Activated CD4-positive, alpha-beta memory T cell treated with anti-CD3 and anti-CD28 coated beads, Interleukin-2, amount 10 ng/mL, durations not matched to agents 7 days and 5 days (primary cell): ENCODE measurements around the gene MVB12B. TPM values are rescaled to one million over a fixed set of nuclear protein-coding genes. Genes with fewer than 3 reads are reported as not detected.

Experiments used
- CTCF ChIA-PET: fragments of 350-600 bp; sonication (Branson Sonifier 250); formaldehyde crosslinking; loops from one replicate; lab custom pipeline; 2021; ENCODE audit warnings: antibody characterized with exemption, inconsistent platforms; lab: Charles Lee
- POLR2A ChIA-PET: fragments of 350-600 bp; sonication (Branson Sonifier 250); formaldehyde crosslinking; loops from one replicate; lab custom pipeline; 2021; ENCODE audit warnings: antibody characterized with exemption; lab: Charles Lee
- DNase-seq: peaks from one replicate; pipeline ENCODE4 v3.0.0-alpha.2; 2020
- H3K27ac Mint-ChIP-seq: one replicate; pipeline ENCODE4 v1.8.0; 2021; ENCODE audit warnings: mild to moderate bottlenecking, mixed read lengths
- H3K27me3 Mint-ChIP-seq: one replicate; pipeline ENCODE4 v1.8.0; 2021; ENCODE audit warnings: mixed read lengths
- H3K36me3 Mint-ChIP-seq: one replicate; pipeline ENCODE4 v1.8.0; 2021; ENCODE audit warnings: low read depth, mixed read lengths
- H3K4me1 Mint-ChIP-seq: one replicate; pipeline ENCODE4 v1.8.0; 2021; ENCODE audit warnings: mixed read lengths
- H3K4me3 Mint-ChIP-seq: one replicate; pipeline ENCODE4 v1.8.0; 2021; ENCODE audit warnings: mild to moderate bottlenecking, mixed read lengths
- H3K9me3 Mint-ChIP-seq: one replicate; pipeline ENCODE4 v1.8.0; 2021; ENCODE audit warnings: mixed read lengths
- total RNA-seq, 2 experiments: library from RNA; stranded (reverse); gene quantifications; one replicate each; pipeline ENCODE4 v1.2.3, GENCODE V29; 2021

Gene MVB12B
- total RNA-seq, 2 experiments from 2014 or later = 1.8 to 2.4 TPM

DNA sequence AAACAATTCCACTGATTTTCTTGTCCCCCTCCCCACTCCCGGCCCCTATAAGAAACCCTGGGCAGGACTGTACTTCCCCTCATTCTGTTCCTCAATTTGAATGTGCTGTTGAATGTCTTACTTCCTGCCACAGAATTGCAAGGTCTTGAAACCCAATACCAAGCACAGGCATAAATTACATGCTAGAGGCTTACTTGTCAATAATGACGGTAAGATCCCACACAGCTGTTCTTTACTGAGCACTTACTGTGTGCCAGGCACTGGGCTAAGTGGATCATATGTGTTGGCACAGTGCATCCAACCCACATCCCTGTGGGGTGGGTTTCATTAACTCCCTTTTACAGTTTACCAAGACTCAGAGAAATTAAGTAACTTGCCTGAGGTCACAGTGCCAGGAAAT, 63.4 kb downstream of the MVB12B start:
- no peak overlapping the region for H3K4me3 Mint-ChIP-seq
- H3K36me3 Mint-ChIP-seq = no peaks in the 10 kb centered on the region
- no peak overlapping the region for H3K27ac Mint-ChIP-seq
- CTCF ChIA-PET = no interaction called here
- peaks cover 24% of the 10 kb centered on the region for H3K4me1 Mint-ChIP-seq
- no peak for DNase-seq
- H3K27me3 Mint-ChIP-seq = no peaks in the 10 kb centered on the region
- H3K9me3 Mint-ChIP-seq = no peaks in the 10 kb centered on the region
- POLR2A ChIA-PET = no interaction called here

DNA sequence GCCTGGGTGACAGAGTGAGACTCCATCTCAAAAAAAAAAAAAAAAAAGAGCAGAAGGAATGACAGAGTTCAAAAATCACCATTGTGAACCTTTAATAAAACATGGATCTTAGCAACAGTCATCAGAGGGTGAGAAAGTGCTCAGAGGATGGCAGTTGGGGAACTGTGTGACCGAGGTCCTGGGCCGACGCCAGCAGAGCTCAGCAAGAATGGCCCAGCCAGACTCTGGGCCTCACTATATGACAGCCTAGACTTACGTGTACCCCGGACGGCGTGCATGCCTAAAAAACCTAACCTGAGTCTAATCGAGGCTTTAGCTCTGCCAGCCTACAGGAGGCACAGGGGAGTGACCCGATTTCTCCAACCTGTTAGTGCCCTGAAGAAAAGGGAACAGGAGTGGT, 64.3 kb downstream of the MVB12B start:
- ChIA-PET POLR2A (no interaction called here), CTCF (interaction anchor here (1.6 kb wide), 1 partner anchor 100 kb away, joined by 4 read pairs; no protein-coding TSS in a partner anchor)
- Mint-ChIP-seq H3K9me3 (no peaks in the 10 kb centered on the region), H3K36me3 (no peaks in the 10 kb centered on the region), H3K4me3 (no peak overlapping the region), H3K4me1 (peaks cover 34% of the 10 kb centered on the region), H3K27me3 (no peaks in the 10 kb centered on the region), H3K27ac (no peak overlapping the region)
- no peak for DNase-seq

DNA sequence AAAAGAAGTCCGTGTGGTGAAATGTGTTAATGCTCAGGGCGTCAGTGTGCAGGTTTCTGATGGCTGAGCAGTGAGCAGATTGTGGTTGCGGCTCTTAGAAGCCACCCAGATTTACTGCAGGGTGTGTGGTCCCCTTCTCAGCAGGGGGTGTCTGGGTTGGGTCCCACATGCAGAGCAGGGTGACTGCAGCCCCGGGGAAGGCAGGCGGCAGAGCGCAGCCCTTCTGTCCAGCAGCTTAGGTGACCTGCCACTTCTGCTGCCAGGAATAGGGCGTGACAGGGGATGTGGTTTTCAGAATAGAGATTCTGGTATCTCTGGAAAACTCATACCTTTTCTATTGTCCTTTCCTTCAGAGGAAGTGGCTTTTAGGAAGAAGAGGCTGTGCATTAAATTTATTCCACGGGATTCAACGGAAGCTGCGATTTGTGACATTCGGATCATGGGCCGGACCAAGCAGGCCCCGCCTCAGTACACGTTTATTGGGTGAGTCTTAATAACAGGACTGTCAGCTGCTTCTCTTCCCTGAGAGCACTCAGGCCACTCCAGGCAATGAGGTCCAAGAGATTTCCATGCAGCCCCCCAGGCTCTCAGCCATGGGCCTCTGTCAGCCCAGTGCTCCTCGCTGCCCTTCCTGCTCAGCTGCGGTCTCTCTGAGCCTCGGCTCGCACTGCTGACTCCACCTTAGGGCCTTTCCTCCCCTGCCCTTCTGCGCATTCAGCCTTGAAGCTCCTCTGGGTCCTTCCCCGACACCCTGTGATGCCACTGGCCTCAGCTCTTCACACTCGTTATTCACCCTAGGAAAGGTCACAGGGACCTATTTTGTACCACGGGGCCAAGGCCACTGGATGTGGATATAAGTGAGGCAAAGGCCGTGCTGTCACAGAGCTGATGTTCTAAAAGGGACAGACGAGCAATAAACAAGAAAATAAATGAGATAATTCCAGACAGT, 65.4 kb downstream of the MVB12B start:
- Mint-ChIP-seq H3K4me3 (no peak overlapping the region), H3K4me1 (peaks cover 44% of the 10 kb centered on the region), H3K9me3 (no peaks in the 10 kb centered on the region), H3K27me3 (no peaks in the 10 kb centered on the region), H3K36me3 (no peaks in the 10 kb centered on the region), H3K27ac (no peak overlapping the region)
- POLR2A ChIA-PET = no interaction called here
- DNase-seq = no peak
- CTCF ChIA-PET = interaction anchor here (1.6 kb wide), 1 partner anchor 99 kb away, joined by 4 read pairs; no protein-coding TSS in a partner anchor

DNA sequence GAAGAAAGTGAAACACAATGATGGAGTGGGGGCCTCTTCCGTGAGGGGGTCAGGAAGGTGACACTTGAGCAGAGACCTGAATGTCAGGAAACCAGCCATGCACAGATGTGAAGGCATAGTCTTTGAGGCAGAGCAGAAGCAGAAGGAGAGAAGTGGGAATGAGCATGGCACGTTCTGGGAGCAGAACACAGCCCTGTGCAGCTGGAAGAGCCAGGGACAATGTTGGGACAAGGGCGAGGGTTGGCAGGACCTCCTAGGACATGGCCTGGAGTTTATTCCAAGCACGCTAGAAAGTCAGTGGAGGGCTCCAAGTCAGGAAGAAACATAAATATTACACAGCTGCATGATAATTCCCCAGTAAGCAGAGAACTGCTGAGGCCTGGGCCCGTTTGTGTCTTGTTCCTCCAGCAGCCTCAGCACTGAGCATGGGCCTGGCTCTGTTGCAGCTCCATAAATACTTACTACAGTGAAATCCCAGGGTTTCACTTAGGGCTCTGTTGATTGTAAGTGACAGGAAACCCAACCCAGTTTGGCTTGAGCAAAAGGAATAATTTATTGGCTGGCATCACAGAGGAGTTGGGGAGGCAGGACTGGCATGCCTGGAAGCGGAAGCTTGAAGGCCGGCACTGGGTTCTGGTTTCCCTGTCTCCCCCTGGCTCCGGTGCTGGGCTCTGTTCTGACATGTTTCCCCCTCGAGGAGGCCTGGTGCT, 66.2 kb downstream of the MVB12B start:
- Mint-ChIP-seq H3K27me3 (no peaks in the 10 kb centered on the region), H3K27ac (no peak overlapping the region), H3K4me3 (no peak overlapping the region), H3K9me3 (no peaks in the 10 kb centered on the region), H3K4me1 (peaks cover 52% of the 10 kb centered on the region), H3K36me3 (no peaks in the 10 kb centered on the region)
- ChIA-PET POLR2A (no interaction called here), CTCF (interaction anchor here (1.6 kb wide), 1 partner anchor 99 kb away, joined by 4 read pairs; no protein-coding TSS in a partner anchor)
- DNase-seq = no peak

DNA sequence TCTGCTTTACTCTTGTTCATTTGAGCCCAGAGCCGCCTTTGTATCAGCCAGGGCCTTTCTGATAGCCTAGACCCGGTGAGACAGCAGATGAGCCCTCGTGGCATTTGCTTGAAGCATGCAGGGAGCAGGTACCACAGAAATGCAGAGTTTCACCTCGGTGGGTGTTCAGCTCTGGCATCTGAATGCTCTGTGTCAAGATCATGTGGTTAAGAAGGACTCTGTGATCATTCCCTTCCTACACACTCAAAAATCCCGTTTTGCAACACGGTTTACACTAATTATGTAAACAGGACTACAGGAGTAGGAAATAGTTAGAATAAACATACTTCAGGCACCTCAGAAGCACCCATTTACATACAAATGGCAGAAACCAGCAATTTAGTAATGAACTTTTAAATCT, 67.2 kb downstream of the MVB12B start:
- CTCF ChIA-PET = no interaction called here
- Mint-ChIP-seq H3K4me3 (no peak overlapping the region), H3K4me1 (peaks cover 63% of the 10 kb centered on the region), H3K36me3 (no peaks in the 10 kb centered on the region), H3K9me3 (no peaks in the 10 kb centered on the region), H3K27me3 (no peaks in the 10 kb centered on the region), H3K27ac (no peak overlapping the region)
- POLR2A ChIA-PET = interaction anchor here (0.6 kb wide), 1 partner anchor 70 kb away, joined by 3 read pairs; no protein-coding TSS in a partner anchor
- no peak for DNase-seq

DNA sequence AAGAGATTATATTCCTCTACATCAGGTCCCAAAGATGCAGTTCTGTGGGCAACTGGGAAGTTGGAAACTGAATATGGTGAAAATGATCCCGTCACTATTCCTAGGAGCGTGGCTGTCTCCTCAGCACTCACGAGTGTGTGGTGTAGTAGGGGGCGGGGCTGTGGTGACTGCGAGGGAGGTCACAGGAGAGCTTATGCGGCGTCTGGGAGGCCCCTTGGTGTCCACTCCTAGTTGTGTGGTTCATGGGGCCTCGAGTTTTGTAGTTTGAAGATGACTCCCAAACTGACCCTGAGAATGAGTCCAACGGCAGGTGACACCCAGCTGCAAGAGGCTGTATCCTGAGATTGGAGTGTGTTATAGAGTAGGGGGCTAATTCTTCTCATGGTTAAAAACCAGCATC, 68.2 kb downstream of the MVB12B start:
- CTCF ChIA-PET = interaction anchor here (4.4 to 6.9 kb wide), 3 partner anchors 75 to 96 kb away, joined by 23 to 57 read pairs (median 44); no protein-coding TSS in a partner anchor
- peaks cover 66% of the 10 kb centered on the region for H3K4me1 Mint-ChIP-seq
- H3K36me3 Mint-ChIP-seq = no peaks in the 10 kb centered on the region
- peaks cover 3% of the 10 kb centered on the region for H3K27me3 Mint-ChIP-seq
- H3K27ac Mint-ChIP-seq = no peak overlapping the region
- no peak for DNase-seq
- POLR2A ChIA-PET = interaction anchor here (0.6 kb wide), 1 partner anchor 71 kb away, joined by 3 read pairs; no protein-coding TSS in a partner anchor
- no peaks in the 10 kb centered on the region for H3K9me3 Mint-ChIP-seq
- H3K4me3 Mint-ChIP-seq = no peak overlapping the region

DNA sequence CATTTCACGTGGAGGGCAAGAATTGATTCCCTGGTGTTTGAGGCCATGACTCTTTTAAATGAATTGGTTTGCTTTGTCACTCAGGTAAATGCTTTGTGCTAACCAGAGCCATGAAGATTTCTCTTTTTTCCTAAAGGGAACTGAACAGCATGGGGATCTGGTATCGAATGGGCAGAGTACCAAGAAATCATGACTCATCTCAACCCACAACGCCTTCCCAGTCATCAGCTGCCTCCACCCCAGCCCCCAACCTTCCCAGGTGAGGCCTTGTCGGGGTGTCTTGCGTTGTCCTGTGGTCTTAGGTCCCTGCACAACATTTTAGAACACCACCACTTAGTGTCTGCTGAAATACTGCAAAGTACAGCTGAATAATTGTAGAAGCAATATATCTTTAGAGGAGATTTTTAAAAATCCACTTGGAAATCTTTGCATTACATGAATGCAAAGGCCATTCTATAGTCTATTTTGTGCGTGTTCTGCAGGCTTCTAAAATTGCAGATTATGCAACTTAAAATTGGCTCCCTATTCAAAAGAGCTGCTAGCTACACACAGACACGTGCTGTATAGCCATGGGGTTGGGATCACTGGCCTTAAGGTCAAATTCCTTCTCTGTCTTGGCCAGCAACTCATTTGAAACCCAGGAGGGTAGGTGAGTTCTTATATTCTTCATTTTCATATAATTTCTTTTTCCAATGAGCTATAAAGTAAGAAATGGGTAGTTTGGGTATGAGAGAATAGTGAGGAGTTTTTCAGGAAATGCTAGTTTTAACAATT, 69.0 kb downstream of the MVB12B start:
- peaks cover 60% of the 10 kb centered on the region for H3K4me1 Mint-ChIP-seq
- no peaks in the 10 kb centered on the region for H3K9me3 Mint-ChIP-seq

DNA sequence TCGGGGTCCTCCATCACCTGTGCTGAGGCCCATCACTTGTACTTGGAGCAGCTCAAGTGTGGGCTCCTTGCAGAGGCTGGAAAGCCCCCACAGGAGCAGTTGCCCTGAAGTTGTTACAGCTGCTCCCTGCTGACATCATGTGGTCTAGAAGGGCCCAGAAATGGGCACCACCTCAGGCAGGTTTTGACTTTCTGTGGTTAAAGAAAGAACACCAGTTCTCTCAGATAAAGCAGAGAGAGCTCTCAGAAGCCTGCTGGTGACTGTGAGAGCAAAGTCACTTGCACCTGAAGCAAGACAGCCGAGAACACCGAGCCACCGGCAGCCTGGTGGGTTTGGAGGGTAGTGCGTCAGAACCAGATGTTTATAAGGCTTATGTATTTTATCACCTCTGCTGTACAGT, 70.4 kb downstream of the MVB12B start:
- Mint-ChIP-seq H3K4me1 (peaks cover 66% of the 10 kb centered on the region), H3K9me3 (no peaks in the 10 kb centered on the region), H3K27ac (peak overlapping the region; percentile 40), H3K27me3 (peaks cover 3% of the 10 kb centered on the region), H3K4me3 (no peak overlapping the region), H3K36me3 (no peaks in the 10 kb centered on the region)
- DNase-seq = peak; percentile 79
- ChIA-PET CTCF (interaction anchor here (1.0 to 6.9 kb wide), 12 partner anchors 11 to 94 kb away, joined by 3 to 57 read pairs (median 4); no protein-coding TSS in a partner anchor), POLR2A (interaction anchor here (1.0 to 2.6 kb wide), 4 partner anchors 14 to 94 kb away, joined by 3 to 8 read pairs (median 4); no protein-coding TSS in a partner anchor)

More for the DNA sequence above, 69.0 kb downstream of the MVB12B start:
- DNase-seq = no peak
- H3K36me3 Mint-ChIP-seq = no peaks in the 10 kb centered on the region
- H3K4me3 Mint-ChIP-seq = no peak overlapping the region
- POLR2A ChIA-PET = no interaction called here
- peaks cover 3% of the 10 kb centered on the region for H3K27me3 Mint-ChIP-seq
- CTCF ChIA-PET = interaction anchor here (1.1 to 6.9 kb wide), 7 partner anchors 10 to 95 kb away, joined by 3 to 57 read pairs (median 11); no protein-coding TSS in a partner anchor
- H3K27ac Mint-ChIP-seq = peak overlapping the region; percentile 38

DNA sequence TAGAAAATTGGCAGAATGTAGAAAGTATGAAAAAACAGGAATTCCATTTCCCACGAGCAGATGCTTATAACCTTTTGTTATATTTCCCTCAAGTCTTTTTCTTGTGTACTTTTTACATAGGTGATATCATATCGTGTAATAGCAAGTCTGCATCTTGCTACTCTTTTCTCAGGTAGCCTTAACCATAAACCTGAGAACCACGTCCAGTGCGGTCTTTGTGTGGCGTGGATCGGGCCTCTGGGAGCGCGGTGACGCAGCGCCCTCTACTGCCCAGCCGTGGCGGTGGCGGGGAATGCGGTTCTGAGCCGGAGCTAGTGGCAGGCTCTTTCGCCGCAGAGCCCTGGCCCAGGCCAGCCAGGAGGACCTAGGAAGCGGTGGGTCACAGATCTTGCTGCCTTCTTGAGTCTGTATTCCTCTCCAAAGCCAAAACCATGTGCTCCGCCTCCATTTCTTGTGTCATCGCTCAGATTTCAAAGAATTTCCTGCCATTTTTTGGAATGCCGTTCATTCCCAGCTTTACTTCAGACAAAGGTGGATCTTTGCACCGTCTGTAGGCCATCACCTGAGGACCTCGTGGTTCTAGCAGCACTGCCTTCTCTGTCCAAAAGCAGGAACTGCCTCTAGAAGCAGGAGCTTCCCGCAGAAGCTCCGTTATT, 71.9 kb downstream of the MVB12B start:
- H3K27me3 Mint-ChIP-seq = peaks cover 3% of the 10 kb centered on the region
- CTCF ChIA-PET = interaction anchor here (0.6 to 6.9 kb wide), 37 partner anchors 9 to 1156 kb away, joined by 3 to 57 read pairs (median 5); partner anchors contain the start of gene MAPKAP1
- H3K4me3 Mint-ChIP-seq = no peak overlapping the region
- H3K4me1 Mint-ChIP-seq = peaks cover 62% of the 10 kb centered on the region
- H3K36me3 Mint-ChIP-seq = no peaks in the 10 kb centered on the region
- no peaks in the 10 kb centered on the region for H3K9me3 Mint-ChIP-seq
- DNase-seq = peak; percentile 78
- no peak overlapping the region for H3K27ac Mint-ChIP-seq
- POLR2A ChIA-PET = interaction anchor here (1.3 to 2.6 kb wide), 3 partner anchors 13 to 95 kb away, joined by 4 to 8 read pairs (median 5); no protein-coding TSS in a partner anchor

DNA sequence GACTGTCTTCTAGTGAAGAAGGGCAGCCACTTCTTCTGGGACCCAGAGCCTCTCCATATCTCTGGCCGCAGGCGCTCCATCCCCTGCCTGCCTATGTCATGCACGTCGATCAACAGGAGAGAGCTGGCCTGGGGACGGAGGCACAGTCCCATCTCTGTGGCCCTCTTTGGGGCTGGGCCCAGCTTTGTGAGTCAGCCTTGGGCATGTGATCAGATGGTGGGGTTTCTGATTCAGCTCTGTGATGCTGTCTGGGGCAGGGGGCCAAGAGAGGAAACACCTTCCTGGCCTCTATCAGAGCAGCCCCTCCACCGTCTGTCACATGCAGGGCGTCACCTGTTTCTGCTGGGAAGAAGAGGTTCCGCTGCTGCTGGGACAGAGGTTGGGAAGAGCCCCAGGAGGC, 72.6 kb downstream of the MVB12B start:
- H3K27me3 Mint-ChIP-seq = peaks cover 3% of the 10 kb centered on the region
- no peak overlapping the region for H3K4me3 Mint-ChIP-seq
- ChIA-PET CTCF (interaction anchor here (0.9 to 6.9 kb wide), 18 partner anchors 8 to 992 kb away, joined by 3 to 57 read pairs (median 6); partner anchors contain the start of gene MAPKAP1), POLR2A (interaction anchor here (1.3 to 2.6 kb wide), 3 partner anchors 12 to 94 kb away, joined by 4 to 8 read pairs (median 5); no protein-coding TSS in a partner anchor)
- DNase-seq = no peak
- H3K36me3 Mint-ChIP-seq = no peaks in the 10 kb centered on the region
- no peaks in the 10 kb centered on the region for H3K9me3 Mint-ChIP-seq
- H3K27ac Mint-ChIP-seq = no peak overlapping the region
- peaks cover 62% of the 10 kb centered on the region for H3K4me1 Mint-ChIP-seq

DNA sequence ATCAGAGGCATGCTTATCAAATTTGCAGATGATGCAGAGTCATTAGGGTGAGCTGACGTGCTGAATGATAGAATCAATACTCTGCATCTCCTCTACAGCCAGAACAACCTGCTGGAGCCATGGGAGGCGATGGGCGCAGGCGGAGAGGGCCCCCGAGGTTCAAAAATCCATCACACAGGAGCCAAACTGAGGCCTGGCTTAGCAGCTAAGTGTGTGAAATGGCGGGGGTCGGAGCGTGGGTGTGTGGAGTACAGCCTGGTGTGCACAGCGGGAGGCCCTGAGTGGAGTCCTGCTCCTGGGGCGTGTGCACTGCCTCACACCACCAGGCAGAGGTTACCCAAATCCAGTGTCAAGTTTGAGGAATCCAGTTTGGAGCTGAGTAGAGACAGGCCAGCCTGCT, 73.2 kb downstream of the MVB12B start:
- POLR2A ChIA-PET = no interaction called here
- Mint-ChIP-seq H3K27me3 (peaks cover 3% of the 10 kb centered on the region), H3K4me1 (peaks cover 57% of the 10 kb centered on the region), H3K9me3 (no peaks in the 10 kb centered on the region), H3K4me3 (no peak overlapping the region), H3K27ac (no peak overlapping the region), H3K36me3 (no peaks in the 10 kb centered on the region)
- no peak for DNase-seq
- CTCF ChIA-PET = interaction anchor here (1.3 to 6.9 kb wide), 5 partner anchors 11 to 91 kb away, joined by 6 to 57 read pairs (median 19); no protein-coding TSS in a partner anchor
